LNCAP (cell line): Measurements from ENCODE around the gene KLHDC1.

Source experiments
- CTCF ChIP-seq: fragments of 450-650 bp; IDR thresholded peaks from 2 replicates; pipeline ENCODE4 v1.5.1; 2017; ENCODE audit warnings: mild to moderate bottlenecking

The KLHDC1 gene

GRCh38 chr14:49766839-49767238 is 73.9 kb downstream of the KLHDC1 start:
- no peak for TF ChIP-seq CTCF

GRCh38 chr14:49767270-49767570 is 74.3 kb downstream of the KLHDC1 start:
- no peak for TF ChIP-seq CTCF

GRCh38 chr14:49767571-49768300 is 74.8 kb downstream of the KLHDC1 start, which contains the start of gene KLHDC2:
TSS of gene KLHDC2 (plus strand) at chr14:49768153. CDS start at chr14:49768469, 316 bp downstream.
- TF ChIP-seq CTCF: peak; percentile 62

- no peak for TF ChIP-seq CTCF
Measured at GRCh38 chr14:49768301-49769121, 75.6 kb downstream of the KLHDC1 start.

GRCh38 chr14:49769171-49769570 is 76.3 kb downstream of the KLHDC1 start:
- TF ChIP-seq CTCF: no peak

GRCh38 chr14:49769581-49770211 is 76.8 kb downstream of the KLHDC1 start:
- TF ChIP-seq CTCF: no peak

- TF ChIP-seq CTCF: no peak
Measured at GRCh38 chr14:49770212-49770817, 77.4 kb downstream of the KLHDC1 start.
